HL-60/S4 treated with retinoic acid at 250 ng/mL for 4 days and 3 days (cell line): ENCODE results near the gene EXOSC7.

Experiments
- in situ Hi-C: fragments of 300-500 bp; cut with MboI; formaldehyde crosslinking; loops from 2 replicates; pipeline ENCODE4 v1.7.0; 2022; ENCODE audit warnings: low sequenced_read_pairs

The EXOSC7 gene

GRCh38 chr3:44992555-44993470, 16.8 kb downstream of the EXOSC7 start:
- in situ Hi-C loops: no loop called here

DNA sequence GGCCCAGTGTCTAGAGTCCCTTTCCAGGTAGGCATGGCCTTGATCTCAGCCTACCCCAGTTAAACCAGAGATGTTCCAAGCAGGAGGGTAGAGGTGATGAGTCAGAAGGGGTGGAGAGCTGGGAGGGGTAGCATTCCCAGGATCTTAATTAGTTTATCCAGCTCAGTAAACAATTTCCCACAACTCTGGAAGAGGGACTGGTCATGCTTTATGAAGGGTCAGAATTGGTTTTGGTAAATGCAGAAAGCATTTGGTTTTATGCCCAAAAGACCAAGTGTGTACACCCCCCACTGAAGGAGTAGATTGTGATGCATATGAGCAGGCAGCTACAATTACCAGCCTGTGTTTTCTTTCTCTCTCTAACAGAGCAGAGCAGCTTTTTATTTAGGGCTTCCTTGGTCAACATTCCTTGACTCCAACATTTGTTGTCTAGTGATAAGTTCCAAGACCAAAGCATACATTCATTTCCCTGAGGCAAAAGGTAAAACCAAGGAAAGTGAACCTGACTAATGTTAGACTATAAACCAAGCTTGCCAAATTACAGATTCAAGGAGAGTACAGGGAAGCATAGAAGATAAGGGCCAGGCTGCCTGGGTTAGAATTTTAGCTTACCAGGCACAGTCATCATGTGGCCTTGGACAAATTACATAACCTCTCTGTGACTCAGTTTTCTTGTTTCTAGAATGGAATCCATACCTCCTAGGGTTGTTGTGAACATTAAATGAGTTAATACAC, 17.6 kb downstream of the EXOSC7 start:
- in situ Hi-C loops: no loop called here

DNA sequence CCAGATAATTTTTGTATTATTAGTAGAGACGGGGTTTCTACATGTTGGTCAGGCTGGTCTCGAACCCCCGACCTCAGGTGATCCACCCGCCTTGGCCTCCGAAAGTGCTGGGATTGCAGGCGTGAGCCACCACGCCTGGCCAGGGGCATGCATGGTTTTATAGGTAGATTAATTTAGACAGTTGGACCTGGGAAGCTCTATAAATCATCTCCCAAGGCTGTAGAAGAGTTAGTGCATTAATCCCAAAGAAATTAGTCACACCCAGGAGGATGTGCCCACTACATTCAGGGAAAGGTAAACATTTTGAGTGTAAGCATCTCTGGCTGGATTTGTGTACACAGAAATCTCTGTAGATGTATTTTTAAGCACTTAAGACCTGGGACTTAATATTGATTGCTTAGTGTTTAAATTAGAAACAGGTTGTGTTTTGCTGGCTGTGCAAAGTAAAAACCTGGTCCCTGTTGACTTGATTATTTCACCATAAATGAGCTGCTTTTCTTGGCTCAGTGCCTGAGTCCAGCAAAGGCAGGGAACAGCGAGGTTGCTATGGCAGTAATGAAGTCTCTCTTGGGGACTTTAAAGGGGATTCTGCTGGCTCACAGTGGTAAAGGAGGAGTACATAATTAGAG, 19.2 kb downstream of the EXOSC7 start:
- in situ Hi-C loops: no loop called here

- in situ Hi-C loops: no loop called here
Measured at GRCh38 chr3:44996556-44996969, 20.5 kb downstream of the EXOSC7 start.

- in situ Hi-C loops: no loop called here
Measured at GRCh38 chr3:44999782-45000181, 23.7 kb downstream of the EXOSC7 start.

- in situ Hi-C loops: no loop called here
Measured at GRCh38 chr3:45000823-45001222, 24.8 kb downstream of the EXOSC7 start.

- in situ Hi-C loops: no loop called here
Measured at GRCh38 chr3:45001738-45002137, 25.7 kb downstream of the EXOSC7 start.

GRCh38 chr3:45002139-45002660, 26.2 kb downstream of the EXOSC7 start:
- in situ Hi-C loops: no loop called here

DNA sequence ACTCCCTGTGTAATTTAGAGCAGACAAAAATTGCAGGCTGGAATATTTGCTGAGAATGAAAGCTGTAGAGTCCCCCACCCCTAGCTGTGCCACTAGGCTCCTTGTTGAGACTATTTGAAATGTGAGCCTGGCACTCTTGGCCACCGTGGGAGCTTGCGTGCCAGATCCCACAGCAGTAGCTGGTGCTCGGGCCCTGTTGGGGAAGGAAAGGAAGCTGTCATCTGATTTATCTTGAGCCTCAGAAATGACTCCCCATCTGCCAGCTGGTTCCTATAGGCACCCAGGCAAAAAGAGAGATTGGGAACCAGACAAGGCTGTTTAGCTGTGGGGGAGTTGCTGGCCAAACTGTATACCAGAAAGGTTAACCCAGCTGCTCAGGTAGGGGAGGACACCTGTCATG, 26.7 kb downstream of the EXOSC7 start:
- in situ Hi-C loops: no loop called here

- in situ Hi-C loops: no loop called here
Measured at GRCh38 chr3:45003406-45003805, 27.4 kb downstream of the EXOSC7 start.

GRCh38 chr3:45003859-45004258, 27.8 kb downstream of the EXOSC7 start:
- in situ Hi-C loops: no loop called here

DNA sequence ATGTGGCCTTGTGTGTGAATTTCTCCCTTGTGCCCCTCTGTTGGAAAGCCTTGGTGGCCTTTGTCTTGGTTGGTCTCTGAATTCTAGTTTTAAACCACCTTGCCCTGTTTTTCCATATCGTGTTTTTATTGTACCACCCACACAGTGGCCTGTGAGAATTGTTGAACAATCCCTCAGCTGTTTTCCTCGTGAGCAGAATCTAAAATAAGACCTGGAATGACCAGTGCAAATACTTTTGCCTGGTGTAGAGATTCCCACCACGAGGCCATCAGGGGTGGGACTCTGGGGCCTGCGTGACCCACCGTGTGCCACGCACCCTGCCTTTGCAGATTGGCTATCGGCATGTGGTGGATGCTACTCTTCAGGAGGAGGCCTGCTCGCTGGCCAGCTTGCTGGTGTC, 31.0 kb downstream of the EXOSC7 start:
- in situ Hi-C loops: no loop called here

GRCh38 chr3:45008117-45008516, 32.1 kb downstream of the EXOSC7 start:
- in situ Hi-C loops: no loop called here

GRCh38 chr3:45009868-45010267, 33.8 kb downstream of the EXOSC7 start:
- in situ Hi-C loops: no loop called here

- in situ Hi-C loops: no loop called here
Measured at GRCh38 chr3:45010811-45011333, 34.8 kb downstream of the EXOSC7 start.

DNA sequence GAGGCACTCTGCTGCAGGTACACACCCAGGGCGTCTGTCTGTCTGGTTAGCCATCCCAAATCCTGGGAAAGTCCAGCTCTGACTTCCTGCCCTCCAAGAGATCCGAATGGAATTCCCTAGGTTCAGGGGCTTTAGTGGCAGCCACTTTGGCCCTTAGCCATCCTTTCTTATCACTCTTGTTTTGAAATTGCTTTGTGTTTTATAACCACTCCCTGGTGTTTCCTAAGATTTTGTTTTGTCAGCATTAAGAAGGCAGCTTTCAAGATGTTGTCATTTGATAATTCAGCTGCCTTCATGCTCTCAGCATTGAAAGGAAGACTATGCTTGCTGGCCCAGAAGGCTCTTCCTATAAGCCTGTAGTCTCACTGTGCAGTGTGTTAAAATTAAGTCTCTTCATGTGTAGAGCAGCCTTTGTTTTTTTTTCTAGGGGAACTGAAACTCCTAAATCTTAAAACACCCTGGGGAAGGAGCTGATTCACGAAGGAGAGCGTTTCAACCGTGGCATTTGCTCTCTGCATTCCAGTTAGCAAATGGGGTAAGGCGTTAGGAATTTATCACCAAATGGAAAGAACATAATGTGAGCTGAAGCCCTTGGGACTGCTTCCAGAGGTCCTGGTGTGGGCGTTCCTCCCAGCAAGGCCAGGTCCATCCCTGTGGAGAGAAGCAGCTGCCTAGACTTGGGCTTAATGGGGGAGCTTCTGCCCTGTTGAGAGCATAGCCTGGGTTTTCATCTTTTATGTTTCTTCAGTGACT, 35.9 kb downstream of the EXOSC7 start:
- in situ Hi-C loops: no loop called here

DNA sequence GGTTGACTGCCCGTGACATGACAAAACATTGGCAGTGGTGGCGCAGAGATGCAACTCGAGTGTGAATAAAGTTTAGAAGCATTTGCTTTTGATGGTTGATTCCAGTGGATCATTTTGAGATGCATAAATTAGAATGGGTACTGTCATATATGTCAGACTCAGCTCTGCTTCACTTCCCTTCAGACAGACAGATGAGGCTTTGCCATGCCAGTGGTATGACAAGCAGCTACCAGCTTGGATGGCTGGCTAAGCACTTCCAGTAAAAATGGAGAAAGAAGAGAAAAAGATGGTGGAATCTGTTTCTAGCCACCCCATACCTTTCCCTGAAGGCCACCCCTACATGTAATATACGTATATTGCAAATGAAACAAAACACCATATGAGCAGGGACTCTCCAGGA, 36.5 kb downstream of the EXOSC7 start:
- in situ Hi-C loops: no loop called here

DNA sequence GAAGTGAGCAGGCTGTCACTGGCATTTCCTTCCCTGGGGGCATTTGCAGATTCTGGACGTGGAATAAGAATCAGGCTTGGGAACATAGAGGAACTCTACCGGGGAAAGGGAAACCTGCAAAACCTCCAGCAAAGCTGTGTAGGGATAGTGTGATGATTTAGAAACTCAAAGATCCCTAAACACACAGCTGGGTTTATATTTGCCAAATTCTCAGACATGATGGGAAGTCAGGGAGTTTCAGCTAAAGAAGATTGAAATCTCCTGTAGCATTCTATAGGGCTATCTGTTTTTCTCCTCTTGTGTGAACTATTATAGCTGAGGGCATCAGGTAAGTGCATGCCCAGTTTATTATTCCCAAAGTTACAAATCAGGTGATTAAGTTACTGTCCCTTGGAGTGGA, 40.9 kb downstream of the EXOSC7 start:
- in situ Hi-C loops: no loop called here

DNA sequence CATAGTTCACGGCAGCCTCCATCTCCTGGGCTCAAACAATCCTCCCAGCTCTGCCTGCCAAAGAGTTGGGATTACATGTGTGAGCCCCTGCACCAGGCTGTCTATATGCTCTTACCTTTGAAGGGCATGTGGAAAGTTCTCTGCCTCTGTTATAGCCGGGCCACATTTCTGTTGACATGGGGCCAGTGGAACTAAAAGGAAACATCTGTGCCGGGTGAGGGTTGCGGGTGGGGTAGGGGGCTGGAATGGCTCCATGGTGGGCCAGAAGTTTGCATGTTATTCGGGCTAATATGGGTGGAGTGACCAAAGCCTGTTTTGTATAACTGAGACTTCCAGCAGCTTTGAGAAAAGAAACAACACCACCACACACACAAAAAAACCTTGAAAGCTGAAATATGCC, 41.8 kb downstream of the EXOSC7 start:
- in situ Hi-C loops: no loop called here

- in situ Hi-C loops: no loop called here
Measured at GRCh38 chr3:45020534-45020933, 44.5 kb downstream of the EXOSC7 start.
